ENCODE measurements around the gene ATP11A.

Gene ATP11A

GRCh38 chr13:112689303-112690245, at the start of gene ATP11A:
Gene ATP11A, plus strand, starts transcription at chr13:112690038. Its CDS starts 379 bp downstream, at chr13:112690417.
- no peak for FAIRE-seq

- no peak for FAIRE-seq
Measured at GRCh38 chr13:112641456-112642089, 48.3 kb upstream of the ATP11A start.

- no peak for FAIRE-seq
Measured at GRCh38 chr13:112642090-112642460, 47.8 kb upstream of the ATP11A start.

- FAIRE-seq, result no peak
Measured at GRCh38 chr13:112643759-112644459, 45.9 kb upstream of the ATP11A start.

GRCh38 chr13:112645327-112645914, 44.4 kb upstream of the ATP11A start:
- FAIRE-seq, result no peak

GRCh38 chr13:112647256-112647655, 42.6 kb upstream of the ATP11A start:
- FAIRE-seq, result no peak

GRCh38 chr13:112648101-112648500, 41.7 kb upstream of the ATP11A start:
- no peak for FAIRE-seq

GRCh38 chr13:112648966-112649690, 40.7 kb upstream of the ATP11A start:
- no peak for FAIRE-seq

GRCh38 chr13:112651311-112651710, 38.5 kb upstream of the ATP11A start:
- no peak for FAIRE-seq

GRCh38 chr13:112651750-112652511, 37.9 kb upstream of the ATP11A start:
- FAIRE-seq, result no peak

- no peak for FAIRE-seq
Measured at GRCh38 chr13:112652512-112653070, 37.2 kb upstream of the ATP11A start.

- FAIRE-seq, result no peak
Measured at GRCh38 chr13:112653071-112653470, 36.8 kb upstream of the ATP11A start.

- FAIRE-seq, result no peak
Measured at GRCh38 chr13:112655913-112656312, 33.9 kb upstream of the ATP11A start.

GRCh38 chr13:112657850-112658445, 31.9 kb upstream of the ATP11A start:
- no peak for FAIRE-seq

- no peak for FAIRE-seq
Measured at GRCh38 chr13:112658808-112659207, 31.0 kb upstream of the ATP11A start.

- no peak for FAIRE-seq
Measured at GRCh38 chr13:112661291-112661690, 28.5 kb upstream of the ATP11A start.

GRCh38 chr13:112664501-112665203, 25.2 kb upstream of the ATP11A start:
- FAIRE-seq, result no peak

- FAIRE-seq, result no peak
Measured at GRCh38 chr13:112668924-112669323, 20.9 kb upstream of the ATP11A start.

- no peak for FAIRE-seq
Measured at GRCh38 chr13:112669881-112670499, 19.8 kb upstream of the ATP11A start.

- FAIRE-seq, result no peak
Measured at GRCh38 chr13:112670864-112671263, 19.0 kb upstream of the ATP11A start.
